ENCODE results near the gene ZMYM3. TPM values are rescaled to one million over a fixed set of nuclear protein-coding genes. Genes with fewer than 3 reads are reported as not detected.
"Not testable (repeated sequence)": the region's sequence is repeated elsewhere in the genome, so short reads cannot be mapped to it uniquely, and the experiment has no call there.

The ZMYM3 gene
- total RNA-seq (10 to 100 TPM; 21.2 to 34.1 (median 21.6) TPM), polyA plus RNA-seq (1 to 10 TPM; 6.7 to 7.8 TPM), total RNA-seq (52.0 reads per million, percentile 72 among the genes with 10 or more reads in this experiment)

DNA sequence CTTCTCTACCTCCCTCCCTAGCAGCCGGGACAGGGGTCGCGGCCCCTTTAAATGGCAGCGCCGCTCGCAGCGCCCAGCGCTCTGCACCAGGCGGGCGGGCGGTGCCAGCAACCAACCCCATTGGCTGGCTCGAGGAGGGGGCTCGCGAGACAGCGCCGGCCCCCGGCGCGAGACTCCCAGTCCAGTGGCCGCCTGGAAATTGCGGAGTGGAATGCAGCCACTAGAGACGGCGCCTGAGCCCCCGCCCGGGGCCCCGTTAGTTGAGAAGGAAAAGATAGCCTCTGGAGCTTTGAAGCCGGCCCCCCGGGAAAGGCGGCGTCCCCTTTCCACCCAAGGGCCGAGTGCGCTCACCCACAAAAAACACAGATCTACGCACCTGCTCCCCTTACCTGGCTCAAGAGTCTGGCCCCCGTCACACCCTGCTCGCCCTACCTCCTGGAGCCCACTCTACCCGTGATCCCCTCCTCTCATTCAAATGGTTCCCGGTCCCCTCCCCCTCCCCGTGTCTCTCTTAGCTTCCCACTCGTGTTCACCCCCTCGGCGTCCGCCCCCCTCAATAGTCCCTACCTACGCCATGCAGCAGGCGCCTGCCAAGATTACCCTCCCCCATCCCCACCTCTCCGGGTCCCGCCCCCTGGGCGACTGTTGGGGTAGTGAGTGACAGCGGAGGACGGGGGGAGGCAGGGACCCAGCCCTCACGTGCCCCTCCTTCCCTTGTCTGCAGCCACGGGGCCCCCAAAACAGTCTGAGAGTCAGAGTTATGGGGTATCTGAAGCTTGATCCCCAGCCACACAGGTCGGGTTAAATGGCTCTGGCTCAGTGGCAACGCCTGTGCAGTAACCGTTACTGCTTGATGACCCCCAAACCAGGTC lies at the start of gene ZMYM3:
Gene ZMYM3 (minus strand): TSS at position 49 of the 872 bp plus-strand sequence. CDS start 885 bp downstream, outside the sequence.
- Histone ChIP-seq H3K27me3 (ENCODE audit: control insufficient read depth in 2 of 2, insufficient read depth in 2 of 2, low read length in 2 of 2) (no peaks in the 10 kb centered on the region), H3K9me3 (ENCODE audit: control insufficient read depth in 2 of 3, low read length in 3 of 3) (no peaks in the 10 kb centered on the region), H3K4me3 (ENCODE audit: low read length) (peak within 1 kb of the TSS; percentile 79), H3K27ac (ENCODE audit: low read depth, low read length) (peak within 1 kb of the TSS; percentile 91), H3K4me1 (ENCODE audit: control insufficient read depth in 2 of 2, insufficient read depth in 2 of 2, low read length in 2 of 2) (peaks cover 0 to 20% of the 10 kb centered on the region in 2 donors), H3K36me3 (ENCODE audit: control insufficient read depth in 2 of 3, insufficient read depth in 3 of 3, low read length in 3 of 3) (peaks cover 0 to 12% (median 0%) of the 10 kb centered on the region in 3 experiments)
- ATAC-seq (peak; percentile 89), DNase-seq (peak; percentile 46 to 87 (median 78))
- H3K4me3 Mint-ChIP-seq, result peak within 1 kb of the TSS; percentile 76 to 97 (median 90)
- intact Hi-C loops (cut with micrococcal nuclease), result loop anchor here (1.0 to 2.0 kb wide), 7 partner anchors 29 to 278 kb away; partner anchors contain the start of genes NONO (in 2 of the 2), TAF1 (in 2 of the 2), OGT (in 1 of the 2) and SNX12 (in 1 of the 2)
- no peaks in the 10 kb centered on the region for H3K27me3 Mint-ChIP-seq
- peaks cover 0 to 3% (median 0%) of the 10 kb centered on the region in 11 donors for H3K9me3 Mint-ChIP-seq
- H3K4me1 Mint-ChIP-seq, result peaks cover 0 to 30% (median 18%) of the 10 kb centered on the region in 7 donors
- peak within 1 kb of the TSS; percentile 87 to 96 (median 91) for H3K27ac Mint-ChIP-seq
- peaks cover 0 to 4% (median 0%) of the 10 kb centered on the region in 5 donors for H3K36me3 Mint-ChIP-seq
- CTCF ChIA-PET, result interaction anchor here (0.5 to 1.2 kb wide), 5 partner anchors 21 to 125 kb away, joined by 3 to 4 read pairs (median 3); partner anchors contain the start of gene NONO
- POLR2A ChIA-PET, result interaction anchor here (0.6 to 3.9 kb wide), 16 partner anchors 9 to 279 kb away, joined by 3 to 52 read pairs (median 4); partner anchors contain the start of genes CXorf65, MED12, NONO and OGT

DNA sequence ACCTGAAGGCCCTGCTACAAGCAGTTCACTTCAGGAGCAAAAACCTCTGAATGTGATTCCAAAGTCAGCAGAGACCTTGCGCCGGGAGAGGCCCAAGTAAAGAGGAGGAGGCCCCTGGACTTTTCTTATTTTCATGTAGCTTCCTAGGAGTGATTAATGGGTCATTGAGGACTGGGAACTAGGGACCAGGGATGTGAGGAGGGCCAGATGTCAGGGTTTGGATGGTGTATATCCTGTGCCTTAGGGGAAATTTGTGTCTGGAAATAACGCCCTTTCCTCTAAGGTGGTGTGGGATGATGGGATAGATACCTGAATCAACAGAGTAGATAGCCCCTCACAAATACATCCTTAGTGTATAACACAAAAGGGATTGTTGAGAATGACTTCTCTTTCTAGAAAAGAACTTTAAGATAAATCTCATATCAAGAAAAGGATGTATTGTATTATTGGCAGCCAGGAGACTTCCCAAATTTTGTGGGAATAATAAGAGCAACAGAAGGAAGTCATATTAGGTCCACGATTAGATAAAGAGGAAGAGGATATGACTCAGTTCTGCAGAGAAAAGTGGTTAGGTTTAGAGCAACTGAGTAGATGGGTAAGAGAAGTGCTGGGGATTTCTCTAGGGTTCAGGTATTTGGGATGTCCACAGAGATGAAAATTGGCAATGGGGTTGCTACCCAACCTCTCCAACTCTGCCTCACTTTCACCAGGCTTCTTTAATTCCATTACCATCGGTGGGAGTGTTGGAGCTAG lies 48.7 kb upstream of the ZMYM3 start:
- no peaks in the 10 kb centered on the region for H3K27me3 ChIP-seq (ENCODE audit: control insufficient read depth in 2 of 2, insufficient read depth in 2 of 2, low read length in 2 of 2)
- no peaks in the 10 kb centered on the region for H3K9me3 Mint-ChIP-seq
- no peak overlapping the region for H3K4me3 ChIP-seq (ENCODE audit: low read length)
- peaks cover 0 to 33% (median 4%) of the 10 kb centered on the region in 7 donors for H3K4me1 Mint-ChIP-seq
- CTCF ChIA-PET, result no interaction called here
- H3K27ac ChIP-seq (ENCODE audit: low read depth, low read length), result no peak overlapping the region
- DNase-seq, result no peak
- intact Hi-C loops (cut with micrococcal nuclease), result no loop called here
- peaks cover 0 to 24% (median 0%) of the 10 kb centered on the region in 3 experiments for H3K36me3 ChIP-seq (ENCODE audit: control insufficient read depth in 2 of 3, insufficient read depth in 3 of 3, low read length in 3 of 3)
- no peaks in the 10 kb centered on the region for H3K27me3 Mint-ChIP-seq
- POLR2A ChIA-PET, result interaction anchor here (0.6 kb wide), 1 partner anchor 76 kb away, joined by 3 read pairs; no protein-coding TSS in a partner anchor
- peaks cover 1 to 30% (median 13%) of the 10 kb centered on the region in 5 donors for H3K36me3 Mint-ChIP-seq
- no peaks in the 10 kb centered on the region for H3K4me1 ChIP-seq (ENCODE audit: control insufficient read depth in 2 of 2, insufficient read depth in 2 of 2, low read length in 2 of 2)
- peak overlapping the region in 4 of 9 donors; percentile 34 to 45 (median 38) for H3K27ac Mint-ChIP-seq
- no peak overlapping the region for H3K4me3 Mint-ChIP-seq
- no peaks in the 10 kb centered on the region for H3K9me3 ChIP-seq (ENCODE audit: control insufficient read depth in 2 of 3, low read length in 3 of 3)
- ATAC-seq, result no peak

DNA sequence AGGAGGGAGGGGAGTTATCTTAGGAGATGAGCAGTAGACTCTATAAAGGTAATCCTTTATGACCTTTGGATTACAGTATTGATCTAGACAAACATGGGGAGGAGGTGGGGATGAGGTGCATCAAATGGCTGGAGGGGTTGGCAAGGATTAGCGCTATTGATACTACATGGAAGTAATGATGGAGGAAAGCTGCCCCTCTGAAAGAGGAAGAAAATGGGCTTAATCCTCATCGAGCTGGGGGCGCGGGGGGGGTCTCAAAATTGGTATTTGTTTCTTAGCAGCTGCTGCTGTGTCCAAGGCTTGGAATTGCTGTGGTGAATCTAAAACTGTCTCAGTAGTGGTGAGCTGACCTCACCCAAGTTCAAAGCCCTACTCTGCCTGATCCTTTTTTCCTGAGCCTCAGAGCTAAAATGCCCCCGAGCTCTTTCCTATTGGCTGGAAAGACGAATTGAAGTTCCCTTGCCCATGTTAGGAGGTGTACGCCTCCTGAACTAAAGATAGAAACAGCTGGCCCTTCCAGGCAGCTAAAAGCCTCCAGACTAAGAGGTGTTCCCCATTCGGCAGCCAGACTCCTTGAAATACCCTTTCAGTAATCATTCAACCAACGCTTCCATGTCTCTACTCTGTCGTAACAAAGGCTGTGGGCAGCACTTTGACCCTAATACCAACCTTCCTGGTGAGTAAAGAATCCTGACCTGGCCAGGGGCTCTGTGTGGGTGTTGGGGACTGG lies 47.4 kb upstream of the ZMYM3 start, which contains the start of gene ITGB1BP2:
Gene ITGB1BP2 (plus strand): TSS at position 556 of the 730 bp plus-strand sequence. CDS start 57 bp downstream, at position 613.
- no peaks in the 10 kb centered on the region for H3K27me3 Mint-ChIP-seq
- CTCF ChIA-PET, result no interaction called here

GRCh38 chrX:71300495-71300894 lies 46.6 kb upstream of the ZMYM3 start:
- ATAC-seq; intact Hi-C loops (cut with micrococcal nuclease); CTCF ChIA-PET; H3K27me3 ChIP-seq (ENCODE audit: control insufficient read depth in 2 of 2, insufficient read depth in 2 of 2, low read length in 2 of 2); H3K9me3 ChIP-seq (ENCODE audit: control insufficient read depth in 2 of 3, low read length in 3 of 3); H3K9me3 Mint-ChIP-seq; DNase-seq; H3K4me3 ChIP-seq (ENCODE audit: low read length); H3K27me3 Mint-ChIP-seq; POLR2A ChIA-PET; H3K4me3 Mint-ChIP-seq; H3K4me1 ChIP-seq (ENCODE audit: control insufficient read depth in 2 of 2, insufficient read depth in 2 of 2, low read length in 2 of 2); H3K27ac ChIP-seq (ENCODE audit: low read depth, low read length): not testable (repeated sequence)
- H3K4me1 Mint-ChIP-seq, result peaks cover 0 to 33% (median 4%) of the 10 kb centered on the region in 7 donors
- H3K27ac Mint-ChIP-seq, result peak overlapping the region in 3 of 9 donors; percentile 17 to 59 (median 38)
- H3K36me3 Mint-ChIP-seq, result peaks cover 4 to 34% (median 20%) of the 10 kb centered on the region in 5 donors
- H3K36me3 ChIP-seq (ENCODE audit: control insufficient read depth in 2 of 3, insufficient read depth in 3 of 3, low read length in 3 of 3), result peaks cover 6 to 46% (median 9%) of the 10 kb centered on the region in 3 experiments

More for the DNA sequence above, 47.4 kb upstream of the ZMYM3 start, which contains the start of gene ITGB1BP2:
- no peak within 1 kb of the TSS for H3K4me3 Mint-ChIP-seq
- no peaks in the 10 kb centered on the region for H3K9me3 ChIP-seq (ENCODE audit: control insufficient read depth in 2 of 3, low read length in 3 of 3)
- peaks cover 0 to 33% (median 4%) of the 10 kb centered on the region in 7 donors for H3K4me1 Mint-ChIP-seq
- H3K27me3 ChIP-seq (ENCODE audit: control insufficient read depth in 2 of 2, insufficient read depth in 2 of 2, low read length in 2 of 2), result no peaks in the 10 kb centered on the region
- POLR2A ChIA-PET, result interaction anchor here (0.6 to 0.9 kb wide), 2 partner anchors 18 to 45 kb away, joined by 3 read pairs; partner anchors contain the start of gene NONO
- ATAC-seq, result no peak
- H3K4me3 ChIP-seq (ENCODE audit: low read length), result no peak within 1 kb of the TSS
- H3K36me3 Mint-ChIP-seq, result peaks cover 4 to 32% (median 20%) of the 10 kb centered on the region in 5 donors
- intact Hi-C loops (cut with micrococcal nuclease), result no loop called here
- H3K9me3 Mint-ChIP-seq, result no peaks in the 10 kb centered on the region
- H3K36me3 ChIP-seq (ENCODE audit: control insufficient read depth in 2 of 3, insufficient read depth in 3 of 3, low read length in 3 of 3), result peaks cover 5 to 37% (median 5%) of the 10 kb centered on the region in 3 experiments
- peak within 1 kb of the TSS in 3 of 9 donors; percentile 6 to 59 (median 59) for H3K27ac Mint-ChIP-seq
- DNase-seq, result no peak
- no peak within 1 kb of the TSS for H3K27ac ChIP-seq (ENCODE audit: low read depth, low read length)
- H3K4me1 ChIP-seq (ENCODE audit: control insufficient read depth in 2 of 2, insufficient read depth in 2 of 2, low read length in 2 of 2), result no peaks in the 10 kb centered on the region

- peaks cover 0 to 32% (median 4%) of the 10 kb centered on the region in 7 donors for H3K4me1 Mint-ChIP-seq
- POLR2A ChIA-PET; H3K4me3 ChIP-seq (ENCODE audit: low read length); H3K4me1 ChIP-seq (ENCODE audit: control insufficient read depth in 2 of 2, insufficient read depth in 2 of 2, low read length in 2 of 2); DNase-seq; H3K9me3 Mint-ChIP-seq; CTCF ChIA-PET; H3K9me3 ChIP-seq (ENCODE audit: control insufficient read depth in 2 of 3, low read length in 3 of 3); H3K27me3 ChIP-seq (ENCODE audit: control insufficient read depth in 2 of 2, insufficient read depth in 2 of 2, low read length in 2 of 2); intact Hi-C loops (cut with micrococcal nuclease); ATAC-seq; H3K27me3 Mint-ChIP-seq; H3K4me3 Mint-ChIP-seq; H3K27ac ChIP-seq (ENCODE audit: low read depth, low read length): not testable (repeated sequence)
- peak overlapping the region in 1 of 9 donors; percentile 17 for H3K27ac Mint-ChIP-seq
- peaks cover 4 to 34% (median 19%) of the 10 kb centered on the region in 5 donors for H3K36me3 Mint-ChIP-seq
- H3K36me3 ChIP-seq (ENCODE audit: control insufficient read depth in 2 of 3, insufficient read depth in 3 of 3, low read length in 3 of 3), result peaks cover 6 to 49% (median 9%) of the 10 kb centered on the region in 3 experiments
These were observed 46.1 kb upstream of the ZMYM3 start for GRCh38 chrX:71300064-71300463.

All from naive thymus-derived CD4-positive, alpha-beta T cell (primary cell).